ENCODE results near the gene MAN2A2. TPM values are rescaled to one million over a fixed set of nuclear protein-coding genes. Genes with fewer than 3 reads are reported as not detected.
A peak's percentile ranks its signal among the peaks of the same experiment; 100 is the strongest.

Gene MAN2A2
- total RNA-seq, 3 donors from 2014 or later: 38.2 to 58.0 (median 56.9) TPM

GRCh38 chr15:90878660-90879059 lies 24.4 kb upstream of the MAN2A2 start:
- Histone ChIP-seq H3K36me3 (peaks cover 11% of the 10 kb centered on the region), H3K27me3 (no peaks in the 10 kb centered on the region), H3K4me1 (peaks cover under 1 to 11% of the 10 kb centered on the region in 2 donors), H3K9me3 (no peaks in the 10 kb centered on the region), H3K27ac (no peak overlapping the region), H3K4me3 (no peak overlapping the region)
- DNase-seq (ENCODE audit: low spot score in 2 of 2): no peak
- intact Hi-C loops (cut with DNase I; ENCODE audit: low total_unique reads): no loop called here
- TF ChIP-seq POLR2AphosphoS5 (IDR thresholded peaks at IDR 0.05): no peak

- Histone ChIP-seq H3K36me3 (peaks cover 11% of the 10 kb centered on the region), H3K9me3 (no peaks in the 10 kb centered on the region), H3K4me3 (no peak overlapping the region), H3K27me3 (no peaks in the 10 kb centered on the region), H3K4me1 (peaks cover 4 to 7% of the 10 kb centered on the region in 2 donors), H3K27ac (no peak overlapping the region)
- DNase-seq (ENCODE audit: low spot score in 2 of 2): no peak
- intact Hi-C loops (cut with DNase I; ENCODE audit: low total_unique reads): no loop called here
- TF ChIP-seq CTCF (IDR thresholded peaks at IDR 0.05) (no peak), POLR2AphosphoS5 (IDR thresholded peaks at IDR 0.05) (no peak), POLR2A (IDR thresholded peaks at IDR 0.05) (no peak)
These were observed 23.3 kb upstream of the MAN2A2 start for GRCh38 chr15:90879730-90880366.

GRCh38 chr15:90880381-90881145 lies 22.5 kb upstream of the MAN2A2 start:
- H3K4me3 ChIP-seq: no peak overlapping the region
- no peak for DNase-seq (ENCODE audit: low spot score in 2 of 2)
- no peaks in the 10 kb centered on the region for H3K27me3 ChIP-seq
- no peak overlapping the region for H3K27ac ChIP-seq
- intact Hi-C loops (cut with DNase I; ENCODE audit: low total_unique reads): no loop called here
- no peaks in the 10 kb centered on the region for H3K9me3 ChIP-seq
- TF ChIP-seq POLR2AphosphoS5 (IDR thresholded peaks at IDR 0.05) (no peak), CTCF (IDR thresholded peaks at IDR 0.05) (no peak), POLR2A (IDR thresholded peaks at IDR 0.05) (no peak)
- peaks cover 11% of the 10 kb centered on the region in 2 donors for H3K4me1 ChIP-seq
- H3K36me3 ChIP-seq: peaks cover 11% of the 10 kb centered on the region

GRCh38 chr15:90881181-90881977 lies 21.7 kb upstream of the MAN2A2 start:
- no peak for TF ChIP-seq CTCF (IDR thresholded peaks at IDR 0.05)
- TF ChIP-seq POLR2A (IDR thresholded peaks at IDR 0.05): no peak
- no peak for TF ChIP-seq POLR2AphosphoS5 (IDR thresholded peaks at IDR 0.05)
- H3K9me3 ChIP-seq: no peaks in the 10 kb centered on the region
- no peak overlapping the region for H3K4me3 ChIP-seq
- H3K4me1 ChIP-seq: peaks cover 11% of the 10 kb centered on the region in 2 donors
- no peak overlapping the region for H3K27ac ChIP-seq
- H3K36me3 ChIP-seq: peaks cover 11% of the 10 kb centered on the region
- intact Hi-C loops (cut with DNase I; ENCODE audit: low total_unique reads): no loop called here
- no peaks in the 10 kb centered on the region for H3K27me3 ChIP-seq
- DNase-seq (ENCODE audit: low spot score in 2 of 2): no peak

GRCh38 chr15:90881978-90882721 lies 21.0 kb upstream of the MAN2A2 start:
- intact Hi-C loops (cut with DNase I; ENCODE audit: low total_unique reads): no loop called here

More at GRCh38 chr15:90881978-90882721, 21.0 kb upstream of the MAN2A2 start:
- no peaks in the 10 kb centered on the region for H3K9me3 ChIP-seq
- TF ChIP-seq POLR2A (IDR thresholded peaks at IDR 0.05) (no peak), POLR2AphosphoS5 (IDR thresholded peaks at IDR 0.05) (no peak), CTCF (IDR thresholded peaks at IDR 0.05) (no peak)
- H3K27me3 ChIP-seq: no peaks in the 10 kb centered on the region
- peak overlapping the region; percentile 92 to 98 for H3K27ac ChIP-seq
- no peak overlapping the region for H3K4me3 ChIP-seq
- H3K36me3 ChIP-seq: peaks cover 7% of the 10 kb centered on the region
- H3K4me1 ChIP-seq: peaks cover 11% of the 10 kb centered on the region in 2 donors
- DNase-seq (ENCODE audit: low spot score in 2 of 2): no peak
